H1 (cell line): ENCODE data around the gene GAS6. TPM values are rescaled to one million over a fixed set of nuclear protein-coding genes. Genes with fewer than 3 reads are reported as not detected.

Experiments
- BACH1 ChIP-seq: IDR thresholded peaks from 2 replicates; pipeline ENCODE4 v1.6.1; 2012; ENCODE audit warnings: low read length, improper control_type of control experiment
- CHD1 ChIP-seq: IDR thresholded peaks from 2 replicates; pipeline ENCODE4 v1.6.1; 2012; ENCODE audit warnings: low read depth, low read length, improper control_type of control experiment
- GABPA ChIP-seq: IDR thresholded peaks from 2 replicates; pipeline ENCODE4 v1.6.1; 2011; ENCODE audit warnings: mild to moderate bottlenecking, low read length, moderate library complexity, borderline replicate concordance; ENCODE audit not compliant: insufficient read depth
- KDM1A ChIP-seq: fragments of 200-600, 300-600 bp; sonication (generic); IDR thresholded peaks from 2 replicates; pipeline ENCODE4 v1.7.1; 2016; ENCODE audit warnings: mild to moderate bottlenecking, low read length, borderline replicate concordance
- KDM4A ChIP-seq: IDR thresholded peaks from one replicate; pipeline ENCODE4 v1.7.1; 2012; ENCODE audit warnings: low read depth, mild to moderate bottlenecking, moderate library complexity, low read length, inconsistent platforms; ENCODE audit not compliant: severe bottlenecking
- POLR2AphosphoS5 ChIP-seq: IDR thresholded peaks from 2 replicates; pipeline ENCODE4 v1.6.1; 2011; ENCODE audit warnings: low read depth, low read length
- TAF1 ChIP-seq: IDR thresholded peaks from 2 replicates; pipeline ENCODE4 v1.6.1; 2011; ENCODE audit warnings: mild to moderate bottlenecking, low read depth, low read length
- TCF12 ChIP-seq: IDR thresholded peaks from 2 replicates; pipeline ENCODE4 v1.6.1; 2011; ENCODE audit warnings: low read depth, mild to moderate bottlenecking, low read length
- polyA plus RNA-seq, 7 experiments: library from polyadenylated mRNA; depleted of rRNA in 3 of 7; stranded (reverse) in 5 of 7; unstranded in 2 of 7; fragments of >200 nt in 5 of 7; fragments of 200-250 nt in 2 of 7; gene quantifications; 1 replicate in 5 of 7; 2 replicates in 1 of 7; 4 replicates in 1 of 7; pipeline versions ENCODE4 v1.2.1 to v1.2.3, GENCODE V29; 2011 to 2013; ENCODE audit warnings: missing spikeins in 2 of 7, mixed read lengths in 2 of 7
- total RNA-seq: library from RNA; stranded (reverse); fragmentation: NEBNext Ultra II Directional; extraction: Animal tissue kit (Norgen Biotek cat#: 25700); gene quantifications from 2 replicates; pipeline ENCODE4 v1.2.1, GENCODE V29; 2021
- TF ChIP-seq, protein P1 (sequence below): IDR thresholded peaks from 2 replicates; pipeline ENCODE4 v1.6.1; 2012; ENCODE audit warnings: inconsistent platforms

GAS6 gene
- total and polyA plus RNA-seq, 2 of the 8 experiments (the other 6 are each of a cell fraction or from before 2014, with no cell fraction given), result 18.6 to 31.0 TPM

DNA sequence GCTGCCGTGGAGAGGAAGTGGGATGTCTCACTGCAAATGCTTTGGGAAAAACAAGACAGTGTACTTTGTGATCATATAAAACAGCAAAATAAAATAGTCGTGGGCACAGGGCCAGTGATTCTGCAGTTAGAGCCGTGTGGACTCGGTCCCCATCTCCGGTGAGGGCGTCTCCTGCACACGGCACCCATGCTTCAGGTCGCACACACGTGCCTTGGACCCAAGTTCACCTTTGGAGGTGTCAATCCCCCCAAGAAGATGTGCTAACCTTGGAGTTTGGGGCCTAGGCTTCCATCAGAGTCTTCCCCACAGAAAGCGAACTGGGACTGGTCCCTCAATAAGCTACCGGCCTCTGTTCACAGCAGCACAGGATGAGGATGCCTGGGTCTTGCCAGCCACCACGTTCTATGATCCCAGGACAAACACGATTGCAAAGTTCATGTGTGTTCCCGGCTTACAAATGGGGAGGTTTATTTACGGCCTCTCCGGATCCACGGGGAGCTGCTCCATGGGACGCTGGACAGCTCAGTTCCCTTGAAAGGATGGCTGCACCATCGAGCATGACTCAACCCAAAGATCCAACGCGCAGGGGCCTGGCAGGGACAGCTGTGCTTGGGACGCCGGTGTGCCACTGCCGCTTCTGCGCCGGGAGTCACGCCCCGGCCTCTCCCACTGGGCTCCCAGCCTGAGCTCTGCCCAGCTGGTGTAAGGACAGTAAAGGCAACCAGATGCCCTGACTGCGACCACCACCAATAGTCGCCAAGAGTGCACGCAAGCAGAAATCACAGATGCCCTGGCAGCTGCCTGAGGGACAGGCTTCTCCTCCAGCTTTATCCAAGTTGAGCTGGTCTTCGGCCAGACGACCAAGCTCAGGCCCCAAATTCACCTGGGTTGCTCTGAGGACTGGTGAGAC is 8.6 kb downstream of the GAS6 start (continued):
- no peak for TF ChIP-seq GABPA
- TF ChIP-seq BACH1, result no peak
- TF ChIP-seq CHD1, result no peak
- no peak for TF ChIP-seq POLR2AphosphoS5
- no peak for TF ChIP-seq TAF1
- TF ChIP-seq TCF12, result no peak
- TF ChIP-seq, protein P1, sequence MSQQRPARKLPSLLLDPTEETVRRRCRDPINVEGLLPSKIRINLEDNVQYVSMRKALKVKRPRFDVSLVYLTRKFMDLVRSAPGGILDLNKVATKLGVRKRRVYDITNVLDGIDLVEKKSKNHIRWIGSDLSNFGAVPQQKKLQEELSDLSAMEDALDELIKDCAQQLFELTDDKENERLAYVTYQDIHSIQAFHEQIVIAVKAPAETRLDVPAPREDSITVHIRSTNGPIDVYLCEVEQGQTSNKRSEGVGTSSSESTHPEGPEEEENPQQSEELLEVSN, result no peak
- TF ChIP-seq KDM1A, result no peak
- TF ChIP-seq KDM4A, result no peak
